ENCODE data around the gene CAPZB.
"Not testable (repeated sequence)": the region's sequence is repeated elsewhere in the genome, so short reads cannot be mapped to it uniquely, and the experiment has no call there.

Gene CAPZB

GRCh38 chr1:19525607-19526545 is 40.5 kb upstream of the CAPZB start:
- in situ Hi-C loops (cut with HindIII; ENCODE audit: low sequenced_read_pairs), result no loop called here
- H3K4me3 ChIP-seq (ENCODE audit: low read depth, low read length), result no peak overlapping the region
- no peak for TF ChIP-seq CTCF (IDR thresholded peaks at IDR 0.05; ENCODE audit: low read depth, low read length, missing control alignments)
- DNase-seq (ENCODE audit: low read depth), result no peak

DNA sequence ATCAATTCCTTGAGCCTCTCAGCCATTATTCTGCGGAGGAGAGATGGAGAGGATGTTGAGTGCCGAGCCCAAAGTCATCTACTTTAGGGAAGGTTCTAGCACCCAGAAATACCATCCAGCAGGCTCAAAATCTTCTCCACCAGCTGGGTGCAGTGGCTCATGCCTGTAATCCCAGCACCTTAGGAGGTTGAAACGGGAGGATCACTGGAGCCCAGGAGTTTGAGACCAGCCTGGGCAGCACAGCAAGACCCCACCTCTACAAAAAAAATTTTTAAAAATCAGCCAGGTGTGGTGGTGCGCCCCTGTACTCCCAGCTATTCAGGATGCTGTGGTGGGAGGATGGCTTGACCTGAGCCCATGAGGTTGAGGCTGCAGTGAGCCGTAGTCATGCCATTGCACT is 39.5 kb upstream of the CAPZB start:
- TF ChIP-seq CTCF (IDR thresholded peaks at IDR 0.05; ENCODE audit: low read depth, low read length, missing control alignments), result no peak
- no peak for DNase-seq (ENCODE audit: low read depth)
- in situ Hi-C loops (cut with HindIII; ENCODE audit: low sequenced_read_pairs), result no loop called here
- no peak overlapping the region for H3K4me3 ChIP-seq (ENCODE audit: low read depth, low read length)

DNA sequence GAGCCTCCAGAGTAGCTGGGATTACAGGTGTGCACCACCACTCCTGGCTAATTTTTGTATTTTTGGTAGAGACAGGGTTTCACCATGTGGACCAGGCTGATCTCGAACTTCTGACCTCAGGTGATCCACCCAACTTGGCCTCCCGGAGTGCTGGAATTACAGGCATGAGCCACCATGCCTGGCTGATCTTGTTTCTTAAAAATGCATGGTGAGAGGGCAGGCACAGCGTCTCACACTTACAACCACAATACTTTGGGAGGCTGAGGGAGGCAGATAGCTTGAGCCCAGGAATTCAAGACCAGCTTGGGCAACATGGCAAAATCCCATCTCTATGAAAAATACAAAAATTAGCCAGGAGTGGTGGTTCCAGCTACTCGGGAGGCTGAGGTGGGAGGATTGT is 37.2 kb upstream of the CAPZB start:
- in situ Hi-C loops (cut with HindIII; ENCODE audit: low sequenced_read_pairs); H3K4me3 ChIP-seq (ENCODE audit: low read depth, low read length); DNase-seq (ENCODE audit: low read depth): not testable (repeated sequence)

GRCh38 chr1:19521411-19521810 is 36.1 kb upstream of the CAPZB start:
- H3K4me3 ChIP-seq (ENCODE audit: low read depth, low read length), result no peak overlapping the region
- no peak for TF ChIP-seq CTCF (IDR thresholded peaks at IDR 0.05; ENCODE audit: low read depth, low read length, missing control alignments)
- no peak for DNase-seq (ENCODE audit: low read depth)
- in situ Hi-C loops (cut with HindIII; ENCODE audit: low sequenced_read_pairs), result no loop called here

- no peak for TF ChIP-seq CTCF (IDR thresholded peaks at IDR 0.05; ENCODE audit: low read depth, low read length, missing control alignments)
- no peak overlapping the region for H3K4me3 ChIP-seq (ENCODE audit: low read depth, low read length)
- DNase-seq (ENCODE audit: low read depth), result no peak
- in situ Hi-C loops (cut with HindIII; ENCODE audit: low sequenced_read_pairs), result no loop called here
Observed at GRCh38 chr1:19517017-19517416, 31.7 kb upstream of the CAPZB start.

GRCh38 chr1:19515201-19515600 is 29.9 kb upstream of the CAPZB start:
- in situ Hi-C loops (cut with HindIII; ENCODE audit: low sequenced_read_pairs), result no loop called here
- no peak overlapping the region for H3K4me3 ChIP-seq (ENCODE audit: low read depth, low read length)
- DNase-seq (ENCODE audit: low read depth), result no peak
- no peak for TF ChIP-seq CTCF (IDR thresholded peaks at IDR 0.05; ENCODE audit: low read depth, low read length, missing control alignments)

DNA sequence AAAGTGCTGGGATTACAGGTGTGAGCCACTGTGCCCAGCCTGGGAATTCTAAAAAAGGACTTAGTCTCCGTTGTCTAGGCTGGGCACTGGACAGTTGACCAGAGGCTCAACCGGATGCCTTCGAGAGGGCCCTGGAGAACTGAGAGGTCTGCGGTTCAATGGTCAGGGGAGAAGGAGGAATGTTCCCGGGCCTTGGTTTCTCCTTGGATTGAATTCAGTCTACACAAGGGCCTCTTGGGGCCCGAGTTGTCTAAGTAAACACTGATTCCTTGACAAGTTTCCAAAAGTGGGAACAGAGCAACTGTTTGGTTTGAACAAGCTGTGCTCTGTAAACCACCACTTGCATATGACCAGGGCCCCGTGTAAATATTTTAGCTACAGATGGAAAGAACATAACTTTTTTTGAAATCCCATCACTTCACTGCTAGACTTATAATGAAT is 29.1 kb upstream of the CAPZB start:
- TF ChIP-seq CTCF (IDR thresholded peaks at IDR 0.05; ENCODE audit: low read depth, low read length, missing control alignments), result no peak
- peak; percentile 39 for DNase-seq (ENCODE audit: low read depth)
- H3K4me3 ChIP-seq (ENCODE audit: low read depth, low read length), result no peak overlapping the region
- in situ Hi-C loops (cut with HindIII; ENCODE audit: low sequenced_read_pairs), result no loop called here

Data from astrocyte of the cerebellum (primary cell).